ENCODE data around the gene METTL24. TPM values are rescaled to one million over a fixed set of nuclear protein-coding genes. Genes with fewer than 3 reads are reported as not detected.

The METTL24 gene
- total RNA-seq, 1 experiment from 2014 or later = not detected

DNA sequence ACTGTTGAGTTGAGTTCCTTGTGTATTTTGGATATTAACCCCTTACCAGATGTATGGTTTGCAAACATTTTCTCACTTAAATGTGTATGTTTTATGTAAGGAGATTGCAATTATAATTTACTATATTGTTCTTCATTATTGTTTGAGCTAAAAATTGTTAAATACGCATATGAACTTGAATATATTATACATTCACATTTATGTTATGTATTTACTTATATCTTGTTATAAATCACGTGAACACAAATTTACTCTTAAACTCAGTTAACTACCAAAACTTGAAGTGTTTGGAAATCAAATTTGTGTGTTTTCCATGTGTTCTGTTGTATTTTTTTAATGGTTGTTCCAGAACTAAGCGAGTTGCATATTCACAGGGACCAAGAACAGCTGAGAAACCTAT lies 159.6 kb downstream of the METTL24 start:
- no peak overlapping the region for H3K4me3 Mint-ChIP-seq (ENCODE audit: unreplicated experiment)
- no peaks in the 10 kb centered on the region for H3K4me1 Mint-ChIP-seq (ENCODE audit: insufficient read depth, unreplicated experiment)
- TF ChIP-seq, protein P1, sequence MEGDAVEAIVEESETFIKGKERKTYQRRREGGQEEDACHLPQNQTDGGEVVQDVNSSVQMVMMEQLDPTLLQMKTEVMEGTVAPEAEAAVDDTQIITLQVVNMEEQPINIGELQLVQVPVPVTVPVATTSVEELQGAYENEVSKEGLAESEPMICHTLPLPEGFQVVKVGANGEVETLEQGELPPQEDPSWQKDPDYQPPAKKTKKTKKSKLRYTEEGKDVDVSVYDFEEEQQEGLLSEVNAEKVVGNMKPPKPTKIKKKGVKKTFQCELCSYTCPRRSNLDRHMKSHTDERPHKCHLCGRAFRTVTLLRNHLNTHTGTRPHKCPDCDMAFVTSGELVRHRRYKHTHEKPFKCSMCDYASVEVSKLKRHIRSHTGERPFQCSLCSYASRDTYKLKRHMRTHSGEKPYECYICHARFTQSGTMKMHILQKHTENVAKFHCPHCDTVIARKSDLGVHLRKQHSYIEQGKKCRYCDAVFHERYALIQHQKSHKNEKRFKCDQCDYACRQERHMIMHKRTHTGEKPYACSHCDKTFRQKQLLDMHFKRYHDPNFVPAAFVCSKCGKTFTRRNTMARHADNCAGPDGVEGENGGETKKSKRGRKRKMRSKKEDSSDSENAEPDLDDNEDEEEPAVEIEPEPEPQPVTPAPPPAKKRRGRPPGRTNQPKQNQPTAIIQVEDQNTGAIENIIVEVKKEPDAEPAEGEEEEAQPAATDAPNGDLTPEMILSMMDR (IDR thresholded peaks at IDR 0.05; ENCODE audit: unreplicated experiment) = no peak
- ChIA-PET POLR2A (interaction anchor here (2.0 kb wide), 1 partner anchor 19 kb away, joined by 7 read pairs; the partner anchor contains the start of genes CDC40 and WASF1), CTCF (interaction anchor here (0.6 kb wide), 3 partner anchors 21 to 1104 kb away, joined by 3 read pairs; partner anchors contain the start of gene SESN1)
- no peaks in the 10 kb centered on the region for H3K9me3 Mint-ChIP-seq (ENCODE audit: unreplicated experiment)
- no peak overlapping the region for H3K27ac Mint-ChIP-seq (ENCODE audit: low read depth, unreplicated experiment)
- no peaks in the 10 kb centered on the region for H3K27me3 Mint-ChIP-seq (ENCODE audit: insufficient read depth, unreplicated experiment)
- peaks cover 18% of the 10 kb centered on the region for H3K36me3 Mint-ChIP-seq (ENCODE audit: insufficient read depth, unreplicated experiment)
- DNase-seq (ENCODE audit: unreplicated experiment) = no peak
- BruUV-seq (replicated peaks) = no TSS peak
- intact Hi-C loops (cut with micrococcal nuclease) = no loop called here

DNA sequence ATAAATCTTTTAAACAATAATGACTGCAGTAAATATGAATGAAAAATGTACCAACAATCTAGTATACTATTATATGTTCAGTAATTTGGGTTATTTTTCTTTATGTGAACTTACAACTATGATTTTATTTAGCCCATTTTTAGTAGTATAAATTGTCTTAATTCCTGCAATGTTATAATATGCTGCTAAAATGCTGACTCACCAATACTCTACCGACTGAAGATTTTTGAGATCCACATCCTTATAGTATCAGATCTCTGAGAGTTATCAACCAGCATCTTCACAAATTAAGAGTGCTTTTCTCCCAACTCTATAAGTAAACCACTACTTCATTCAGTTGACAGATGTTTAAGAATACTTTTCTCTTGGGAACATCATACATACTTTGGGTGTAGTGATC lies 161.3 kb downstream of the METTL24 start:
- Mint-ChIP-seq H3K27ac (ENCODE audit: low read depth, unreplicated experiment) (no peak overlapping the region), H3K27me3 (ENCODE audit: insufficient read depth, unreplicated experiment) (no peaks in the 10 kb centered on the region), H3K4me1 (ENCODE audit: insufficient read depth, unreplicated experiment) (no peaks in the 10 kb centered on the region), H3K4me3 (ENCODE audit: unreplicated experiment) (no peak overlapping the region), H3K9me3 (ENCODE audit: unreplicated experiment) (no peaks in the 10 kb centered on the region), H3K36me3 (ENCODE audit: insufficient read depth, unreplicated experiment) (peaks cover 23% of the 10 kb centered on the region)
- no peak for DNase-seq (ENCODE audit: unreplicated experiment)
- ChIA-PET CTCF (no interaction called here), POLR2A (interaction anchor here (1.7 kb wide), 1 partner anchor 17 kb away, joined by 5 read pairs; the partner anchor contains the start of gene CDC40)
- TF ChIP-seq, protein P1 (IDR thresholded peaks at IDR 0.05; ENCODE audit: unreplicated experiment) = no peak
- intact Hi-C loops (cut with micrococcal nuclease) = no loop called here
- no TSS peak for BruUV-seq (replicated peaks)

DNA sequence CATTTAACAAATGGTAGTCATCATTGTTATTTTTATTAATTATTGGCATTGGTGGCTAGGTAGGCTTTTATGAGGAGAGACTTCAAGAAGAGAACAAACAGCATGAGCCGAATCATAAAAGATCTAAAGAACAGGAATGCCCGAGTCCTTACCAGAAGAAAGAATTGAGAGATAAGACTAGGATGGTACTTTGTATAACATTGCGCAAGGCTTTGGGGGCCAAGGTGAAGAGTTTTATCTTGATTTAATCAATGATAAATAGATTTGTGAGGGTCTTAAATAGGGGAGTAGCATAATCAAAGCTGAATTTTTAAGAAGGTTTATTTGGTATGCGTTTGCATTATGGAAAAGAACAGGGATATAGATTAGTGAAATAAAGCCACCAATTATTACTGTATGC lies 162.5 kb downstream of the METTL24 start:
- Mint-ChIP-seq H3K27ac (ENCODE audit: low read depth, unreplicated experiment) (no peak overlapping the region), H3K4me1 (ENCODE audit: insufficient read depth, unreplicated experiment) (no peaks in the 10 kb centered on the region), H3K9me3 (ENCODE audit: unreplicated experiment) (no peaks in the 10 kb centered on the region), H3K4me3 (ENCODE audit: unreplicated experiment) (no peak overlapping the region), H3K36me3 (ENCODE audit: insufficient read depth, unreplicated experiment) (peaks cover 23% of the 10 kb centered on the region), H3K27me3 (ENCODE audit: insufficient read depth, unreplicated experiment) (no peaks in the 10 kb centered on the region)
- TF ChIP-seq, protein P1 (IDR thresholded peaks at IDR 0.05; ENCODE audit: unreplicated experiment) = no peak
- DNase-seq (ENCODE audit: unreplicated experiment) = no peak
- BruUV-seq (replicated peaks) = no TSS peak
- CTCF ChIA-PET = interaction anchor here (0.6 kb wide), 2 partner anchors 8 to 163 kb away, joined by 3 read pairs; partner anchors contain the start of gene METTL24
- intact Hi-C loops (cut with micrococcal nuclease) = no loop called here
- POLR2A ChIA-PET = interaction anchor here (1.2 to 2.0 kb wide), 3 partner anchors 14 to 15 kb away, joined by 4 to 12 read pairs (median 5); partner anchors contain the start of genes CDC40 and WASF1

Other genes starting within 250 kb of the METTL24 start
- 50.5 and 55.7 TPM in 2 replicates for gene WASF1, start 178.7 kb downstream of the METTL24 start, total RNA-seq (2022)
- 15.9 and 16.8 TPM in 2 replicates for gene CDC40, start 177.9 kb downstream of the METTL24 start, total RNA-seq (2022)
- not detected in 2 replicates for gene DDO, start 57.2 kb upstream of the METTL24 start, total RNA-seq (2022)
- gene SLC22A16, start 118.3 kb upstream of the METTL24 start, total RNA-seq (2022) = not detected in 2 replicates